ENCODE measurements around the gene IL1F10. TPM values are rescaled to one million over a fixed set of nuclear protein-coding genes. Genes with fewer than 3 reads are reported as not detected.
"Not testable (repeated sequence)": the region's sequence is repeated elsewhere in the genome, so short reads cannot be mapped to it uniquely, and the experiment has no call there.

The IL1F10 gene
- total and polyA plus RNA-seq, 2 donors (not counting 3 experiments of a cell fraction or from before 2014, with no cell fraction given) = not detected

- H2AFZ ChIP-seq (ENCODE audit: low read depth, low read length); H3K4me2 ChIP-seq (ENCODE audit: insufficient read depth, low read length); H3K27me3 ChIP-seq (ENCODE audit: control insufficient read depth in 2 of 2, insufficient read depth in 2 of 2, low read length in 2 of 2); H3K4me1 ChIP-seq (ENCODE audit: control insufficient read depth, extremely low read depth, insufficient read depth, low read length); H4K20me1 ChIP-seq (replicated peaks; ENCODE audit: control insufficient read depth, extremely low read depth, insufficient read depth, low read length); H3K9me3 ChIP-seq (replicated peaks; ENCODE audit: control insufficient read depth, insufficient read depth, low read length); BruUV-seq (replicated peaks); CTCF ChIA-PET; H3K4me3 ChIP-seq (replicated peaks in 1 of 3; ENCODE audit: insufficient read depth in 1 of 3, low read depth in 1 of 3, low read length in 3 of 3); dilution Hi-C loops (cut with MboI; ENCODE audit: extremely low pct_ligation_motif_present, low sequenced_read_pairs); DNase-seq (ENCODE audit: low read depth, low spot score); H3K79me2 ChIP-seq (ENCODE audit: control insufficient read depth, insufficient read depth, low read length); H3K27ac ChIP-seq (ENCODE audit: insufficient read depth, low read depth, low read length); H3K9me1 ChIP-seq (replicated peaks; ENCODE audit: control insufficient read depth, extremely low read depth, insufficient read depth, low read length); FAIRE-seq; intact Hi-C loops (cut with micrococcal nuclease); H3K36me3 ChIP-seq (ENCODE audit: control insufficient read depth in 2 of 2, extremely low read depth in 1 of 2, insufficient read depth in 2 of 2, low read length in 2 of 2); POLR2A ChIA-PET; H3K9ac ChIP-seq (replicated peaks; ENCODE audit: extremely low read depth, insufficient read depth, low read length): not testable (repeated sequence)
Measured at GRCh38 chr2:113096842-113097618, 29.3 kb downstream of the IL1F10 start.

- H4K20me1 ChIP-seq (replicated peaks; ENCODE audit: control insufficient read depth, extremely low read depth, insufficient read depth, low read length) = no peaks in the 10 kb centered on the region
- CTCF ChIA-PET = no interaction called here
- no peak for TF ChIP-seq EZH2 (IDR thresholded peaks at IDR 0.05; ENCODE audit: borderline replicate concordance, low read depth, low read length, severe bottlenecking)
- TF ChIP-seq JUN (IDR thresholded peaks at IDR 0.05; ENCODE audit: borderline replicate concordance, insufficient read depth, insufficient read length, low read depth) = no peak
- no peak for TF ChIP-seq GATA2 (IDR thresholded peaks at IDR 0.05; ENCODE audit: insufficient read depth, insufficient read length, low read depth, low read length)
- no peak for TF ChIP-seq CTCF (IDR thresholded peaks at IDR 0.05; ENCODE audit: extremely low read depth in 1 of 2, insufficient read depth in 1 of 2, low read depth in 1 of 2, low read length in 2 of 2)
- TF ChIP-seq, protein P1, sequence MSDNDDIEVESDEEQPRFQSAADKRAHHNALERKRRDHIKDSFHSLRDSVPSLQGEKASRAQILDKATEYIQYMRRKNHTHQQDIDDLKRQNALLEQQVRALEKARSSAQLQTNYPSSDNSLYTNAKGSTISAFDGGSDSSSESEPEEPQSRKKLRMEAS (IDR thresholded peaks at IDR 0.05; ENCODE audit: insufficient read depth, insufficient read length) = no peak
- no peak for TF ChIP-seq POLR2A (IDR thresholded peaks at IDR 0.05; ENCODE audit: low read depth, low read length)
- TF ChIP-seq POLR2AphosphoS5 (IDR thresholded peaks at IDR 0.05; ENCODE audit: insufficient read depth, low read depth, low read length) = no peak
- TF ChIP-seq FOS (IDR thresholded peaks at IDR 0.05; ENCODE audit: borderline replicate concordance, insufficient read depth, low read length) = no peak
- no peak for TF ChIP-seq MYC (IDR thresholded peaks at IDR 0.05; ENCODE audit: low read depth, low read length)
- dilution Hi-C loops (cut with MboI; ENCODE audit: extremely low pct_ligation_motif_present, low sequenced_read_pairs) = no loop called here
- no peaks in the 10 kb centered on the region for H3K9me3 ChIP-seq (replicated peaks; ENCODE audit: control insufficient read depth, insufficient read depth, low read length)
- no peaks in the 10 kb centered on the region for H3K4me1 ChIP-seq (ENCODE audit: control insufficient read depth, extremely low read depth, insufficient read depth, low read length)
- no peaks in the 10 kb centered on the region for H3K36me3 ChIP-seq (ENCODE audit: control insufficient read depth in 2 of 2, extremely low read depth in 1 of 2, insufficient read depth in 2 of 2, low read length in 2 of 2)
- no peak overlapping the region for H3K9ac ChIP-seq (replicated peaks; ENCODE audit: extremely low read depth, insufficient read depth, low read length)
- H2AFZ ChIP-seq (ENCODE audit: low read depth, low read length) = no peak overlapping the region
- DNase-seq (ENCODE audit: low read depth, low spot score) (no peak), FAIRE-seq (no peak)
- H3K4me2 ChIP-seq (ENCODE audit: insufficient read depth, low read length) = no peak overlapping the region
- H3K27ac ChIP-seq (ENCODE audit: insufficient read depth, low read depth, low read length) = no peak overlapping the region
- H3K27me3 ChIP-seq (ENCODE audit: control insufficient read depth in 2 of 2, insufficient read depth in 2 of 2, low read length in 2 of 2) = no peaks in the 10 kb centered on the region
- intact Hi-C loops (cut with micrococcal nuclease) = no loop called here
- H3K4me3 ChIP-seq (replicated peaks in 1 of 3; ENCODE audit: insufficient read depth in 1 of 3, low read depth in 1 of 3, low read length in 3 of 3) = no peak overlapping the region
- no TSS peak for BruUV-seq (replicated peaks)
- no peaks in the 10 kb centered on the region for H3K79me2 ChIP-seq (ENCODE audit: control insufficient read depth, insufficient read depth, low read length)
- no peaks in the 10 kb centered on the region for H3K9me1 ChIP-seq (replicated peaks; ENCODE audit: control insufficient read depth, extremely low read depth, insufficient read depth, low read length)
- POLR2A ChIA-PET = no interaction called here
Measured at GRCh38 chr2:113098041-113098440, 30.3 kb downstream of the IL1F10 start.

Data from endothelial cell of umbilical vein (primary cell).